Sigmoid colon (tissue), 4 donors: ENCODE data around the gene AEN.

Experiments used
- EP300 ChIP-seq, 4 donors: sonication (generic); formaldehyde crosslinking; IDR thresholded peaks; one replicate each; pipeline ENCODE4 v1.6.1; 2017; ENCODE audit warnings: antibody characterized with exemption in 4 of 4
- POLR2A ChIP-seq, 2 donors: fragments of 450-650 bp; IDR thresholded peaks; one replicate each; pipeline ENCODE4 v1.6.1; 2016; ENCODE audit warnings: antibody characterized with exemption in 2 of 2, mild to moderate bottlenecking in 2 of 2, moderate library complexity in 2 of 2
- POLR2AphosphoS5 ChIP-seq, 4 donors: sonication (generic); formaldehyde crosslinking; IDR thresholded peaks; one replicate each; pipeline ENCODE4 v1.6.1; 2017; ENCODE audit warnings: antibody characterized with exemption in 4 of 4
- TF ChIP-seq, protein P1 (sequence below), 4 experiments: fragments of 450-650 bp in 3 of 4; fragments of 200-600 bp in 1 of 4; IDR thresholded peaks; one replicate each; pipeline ENCODE4 v1.5.1; 2016 to 2019; ENCODE audit warnings: antibody characterized with exemption in 4 of 4, mild to moderate bottlenecking in 3 of 4, moderate library complexity in 2 of 4

DNA sequence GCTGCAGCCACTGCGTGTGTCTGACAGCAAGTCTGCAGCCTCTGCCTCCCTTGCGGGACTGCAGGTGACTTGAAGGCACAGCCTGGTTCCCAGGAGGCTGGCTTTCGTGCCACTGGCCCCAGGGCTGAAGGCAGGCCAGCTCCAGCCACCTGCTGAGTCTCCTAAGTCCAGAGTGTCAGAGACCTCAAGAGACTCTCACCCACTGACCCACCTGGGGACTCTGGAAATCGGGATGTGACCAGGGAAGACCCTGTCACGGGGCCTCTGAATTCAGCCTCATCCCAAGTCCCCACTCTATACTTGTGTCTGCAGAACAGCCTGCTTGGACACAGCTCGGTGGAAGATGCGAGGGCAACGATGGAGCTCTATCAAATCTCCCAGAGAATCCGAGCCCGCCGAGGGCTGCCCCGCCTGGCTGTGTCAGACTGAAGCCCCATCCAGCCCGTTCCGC, 34.0 kb downstream of the AEN start:
- TF ChIP-seq, protein P1, sequence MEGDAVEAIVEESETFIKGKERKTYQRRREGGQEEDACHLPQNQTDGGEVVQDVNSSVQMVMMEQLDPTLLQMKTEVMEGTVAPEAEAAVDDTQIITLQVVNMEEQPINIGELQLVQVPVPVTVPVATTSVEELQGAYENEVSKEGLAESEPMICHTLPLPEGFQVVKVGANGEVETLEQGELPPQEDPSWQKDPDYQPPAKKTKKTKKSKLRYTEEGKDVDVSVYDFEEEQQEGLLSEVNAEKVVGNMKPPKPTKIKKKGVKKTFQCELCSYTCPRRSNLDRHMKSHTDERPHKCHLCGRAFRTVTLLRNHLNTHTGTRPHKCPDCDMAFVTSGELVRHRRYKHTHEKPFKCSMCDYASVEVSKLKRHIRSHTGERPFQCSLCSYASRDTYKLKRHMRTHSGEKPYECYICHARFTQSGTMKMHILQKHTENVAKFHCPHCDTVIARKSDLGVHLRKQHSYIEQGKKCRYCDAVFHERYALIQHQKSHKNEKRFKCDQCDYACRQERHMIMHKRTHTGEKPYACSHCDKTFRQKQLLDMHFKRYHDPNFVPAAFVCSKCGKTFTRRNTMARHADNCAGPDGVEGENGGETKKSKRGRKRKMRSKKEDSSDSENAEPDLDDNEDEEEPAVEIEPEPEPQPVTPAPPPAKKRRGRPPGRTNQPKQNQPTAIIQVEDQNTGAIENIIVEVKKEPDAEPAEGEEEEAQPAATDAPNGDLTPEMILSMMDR (IDR thresholded peaks at IDR 0.05) = no peak
- no peak for TF ChIP-seq POLR2A (IDR thresholded peaks at IDR 0.05)
- TF ChIP-seq POLR2AphosphoS5 (IDR thresholded peaks at IDR 0.05) = no peak
- TF ChIP-seq EP300 (IDR thresholded peaks at IDR 0.05) = no peak
